H1 (cell line): Measurements from ENCODE around the gene LAMC1. TPM values are rescaled to one million over a fixed set of nuclear protein-coding genes. Genes with fewer than 3 reads are reported as not detected.

ENCODE experiments used
- SIX5 ChIP-seq: IDR thresholded peaks from 2 replicates; pipeline ENCODE4 v1.6.1; 2011; ENCODE audit warnings: mild to moderate bottlenecking, low read depth, low read length
- TAF7 ChIP-seq: optimal IDR thresholded peaks from 2 replicates; pipeline ENCODE3; 2011; ENCODE audit warnings: low read depth, mild to moderate bottlenecking, inconsistent platforms, low read length, moderate library complexity, borderline replicate concordance
- polyA plus RNA-seq, 7 experiments: library from polyadenylated mRNA; depleted of rRNA in 3 of 7; stranded (reverse) in 5 of 7; unstranded in 2 of 7; fragments of >200 nt in 5 of 7; fragments of 200-250 nt in 2 of 7; gene quantifications; 1 replicate in 5 of 7; 2 replicates in 1 of 7; 4 replicates in 1 of 7; pipeline versions ENCODE4 v1.2.1 to v1.2.3, GENCODE V29; 2011 to 2013; ENCODE audit warnings: missing spikeins in 2 of 7, mixed read lengths in 2 of 7
- total RNA-seq: library from RNA; stranded (reverse); fragmentation: NEBNext Ultra II Directional; extraction: Animal tissue kit (Norgen Biotek cat#: 25700); gene quantifications from 2 replicates; pipeline ENCODE4 v1.2.1, GENCODE V29; 2021

LAMC1 gene
- total and polyA plus RNA-seq, 2 of the 8 experiments (the other 6 are each of a cell fraction or from before 2014, with no cell fraction given): 47.6 to 90.3 TPM

DNA sequence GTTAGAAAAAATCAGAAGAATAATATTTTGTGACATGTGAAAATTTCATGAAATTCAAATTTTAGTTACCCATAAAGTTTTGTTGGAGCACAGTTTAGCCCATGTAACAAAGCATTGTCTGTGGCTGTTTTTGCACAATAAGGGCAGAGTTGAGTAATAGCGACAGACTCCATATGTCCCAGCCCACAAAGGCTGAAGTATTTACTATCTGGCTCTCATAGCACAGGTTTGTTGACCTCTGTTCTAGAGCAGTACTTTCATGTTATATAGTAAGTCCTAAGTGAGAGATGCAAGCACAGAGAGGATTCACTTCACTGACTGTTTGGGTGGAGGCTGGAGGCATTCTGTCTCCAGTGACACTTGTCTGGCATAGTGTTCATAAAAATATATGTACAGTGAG, 6.8 kb downstream of the LAMC1 start (continued):
- TF ChIP-seq SIX5 (no peak), TAF7 (no peak)
